Measurements from ENCODE around the gene ANKLE1.
A peak's percentile ranks its signal among the peaks of the same experiment; 100 is the strongest.

The ANKLE1 gene

GRCh38 chr19:17327654-17328516, 46.2 kb downstream of the ANKLE1 start:
- DNase-seq = no peak

- no peak for DNase-seq
These were observed 47.0 kb downstream of the ANKLE1 start for GRCh38 chr19:17328517-17329365.

- no peak for DNase-seq
These were observed 47.9 kb downstream of the ANKLE1 start for GRCh38 chr19:17329366-17330261.

GRCh38 chr19:17330262-17331044, 48.8 kb downstream of the ANKLE1 start:
- DNase-seq = no peak

- no peak for DNase-seq
These were observed 49.4 kb downstream of the ANKLE1 start for GRCh38 chr19:17331045-17331558.

- DNase-seq = no peak
These were observed 50.6 kb downstream of the ANKLE1 start for GRCh38 chr19:17332360-17332676.

- no peak for DNase-seq
These were observed 51.2 kb downstream of the ANKLE1 start for GRCh38 chr19:17332677-17333581.

GRCh38 chr19:17333611-17334413, 52.1 kb downstream of the ANKLE1 start:
- DNase-seq = no peak

GRCh38 chr19:17334414-17335409, 53.0 kb downstream of the ANKLE1 start, which contains the start of gene ANO8:
TSS of gene ANO8 (minus strand) at chr19:17334855. CDS start at chr19:17334670, 185 bp downstream.
- peak; percentile 86 for DNase-seq

GRCh38 chr19:17335575-17335974, 53.9 kb downstream of the ANKLE1 start:
- DNase-seq = no peak
